Endothelial cell of umbilical vein (primary cell): ENCODE measurements around the gene GPATCH2.

ENCODE experiments used
- CTCF ChIP-seq, 2 donors: IDR thresholded peaks; 1 replicate in 1 of 2; 2 replicates in 1 of 2; pipeline ENCODE4 v1.5.1; 2011; ENCODE audit warnings: low read length in 2 of 2, mild to moderate bottlenecking in 2 of 2, moderate library complexity in 2 of 2, control low read depth in 1 of 2, inconsistent platforms in 1 of 2, low read depth in 1 of 2; ENCODE audit not compliant: insufficient read depth in 1 of 2; ENCODE audit errors: extremely low read depth in 1 of 2
- EZH2 ChIP-seq: IDR thresholded peaks from 2 replicates; pipeline ENCODE4 v1.6.1; 2012; ENCODE audit warnings: borderline replicate concordance, low read depth, mild to moderate bottlenecking, moderate library complexity, low read length, inconsistent platforms; ENCODE audit not compliant: severe bottlenecking
- GATA2 ChIP-seq: IDR thresholded peaks from 2 replicates; pipeline ENCODE4 v1.7.0; 2011; ENCODE audit warnings: low read depth, mild to moderate bottlenecking, moderate library complexity, mixed read lengths, low read length; ENCODE audit not compliant: insufficient read length, insufficient read depth
- JUN ChIP-seq: IDR thresholded peaks from 2 replicates; pipeline ENCODE4 v1.6.1; 2011; ENCODE audit warnings: borderline replicate concordance, low read depth; ENCODE audit not compliant: insufficient read length, insufficient read depth
- MAX ChIP-seq: IDR thresholded peaks from 2 replicates; pipeline ENCODE4 v1.6.1; 2011; ENCODE audit not compliant: insufficient read depth, insufficient read length
- MYC ChIP-seq: IDR thresholded peaks from one replicate; pipeline ENCODE4 v1.6.1; 2011; ENCODE audit warnings: mild to moderate bottlenecking, low read depth, low read length
- POLR2A ChIP-seq: IDR thresholded peaks from 2 replicates; pipeline ENCODE4 v1.6.1; 2012; ENCODE audit warnings: low read depth, mild to moderate bottlenecking, control low read depth, low read length

GRCh38 chr1:217562229-217562878 lies 68.5 kb downstream of the GPATCH2 start:
- TF ChIP-seq POLR2A (no peak), CTCF (IDR thresholded peaks at IDR 0.05; ENCODE audit: extremely low read depth in 1 of 2, insufficient read depth in 1 of 2, low read depth in 1 of 2, low read length in 2 of 2) (no peak), MAX (no peak), MYC (no peak), EZH2 (no peak), GATA2 (no peak), JUN (no peak)
